Stimulated activated naive CD4-positive, alpha-beta T cell treated with Interleukin-2 at 50 U/mL for 16 hours (primary cell): ENCODE results near the gene SFXN1.

Experiments used
- DNase-seq: peaks from one replicate; lab custom pipeline; 2025; lab: John Stamatoyannopoulos, UW

SFXN1 gene

DNA sequence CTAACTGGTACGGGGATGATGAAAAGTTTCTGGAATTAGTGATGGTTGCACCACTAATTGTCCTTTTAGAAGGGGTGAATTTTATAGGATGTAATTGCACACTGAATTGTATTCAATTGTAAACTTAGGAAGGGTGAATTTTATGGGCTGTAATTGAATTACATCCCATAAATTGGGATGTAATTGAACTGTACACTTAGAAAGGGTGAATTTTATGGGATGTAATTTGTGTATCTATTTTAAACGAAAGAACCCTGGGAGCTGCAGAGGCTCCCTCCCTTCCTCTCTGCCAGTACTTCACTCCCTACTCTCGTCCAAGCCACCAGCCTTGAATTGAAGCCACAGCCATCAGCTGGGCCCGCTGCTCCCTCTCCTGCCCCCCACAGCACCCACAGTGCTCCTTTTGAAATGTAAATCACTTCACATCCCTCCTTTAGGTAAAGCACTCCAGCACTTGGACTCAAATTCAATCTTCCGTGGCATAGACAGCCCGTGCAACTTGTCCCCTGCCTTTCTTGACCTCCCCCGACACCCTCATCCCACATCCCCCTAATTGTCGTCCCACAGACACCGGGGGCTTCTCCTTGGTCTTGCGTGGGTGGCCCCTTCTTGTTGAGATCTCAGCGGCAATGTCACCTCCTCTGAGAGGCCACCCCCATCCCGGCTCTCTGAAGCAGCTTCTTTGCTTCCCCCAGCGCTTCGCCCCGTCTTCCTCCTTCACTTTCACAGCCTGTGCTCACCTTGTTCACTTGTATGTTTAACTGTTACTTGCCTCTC is 95.3 kb downstream of the SFXN1 start:
- DNase-seq: no peak

DNA sequence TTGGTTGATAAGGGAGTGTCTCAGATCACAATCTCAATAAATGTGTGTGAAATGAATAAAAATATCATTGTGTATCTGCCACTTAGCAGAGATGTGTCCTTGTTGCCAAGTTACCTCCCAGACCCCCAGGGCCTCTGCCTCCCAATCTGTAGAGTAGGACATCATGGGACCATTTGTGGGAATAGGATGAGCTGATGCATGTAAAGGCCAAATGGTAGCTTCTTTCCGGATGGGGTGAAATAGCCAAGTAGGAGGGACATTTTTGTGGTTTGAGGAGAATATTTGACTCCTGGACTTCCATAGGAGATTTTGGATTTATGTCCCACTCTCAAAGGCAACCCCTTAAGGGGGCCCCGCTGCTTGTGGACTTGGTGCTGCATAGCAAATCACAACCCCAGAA is 96.9 kb downstream of the SFXN1 start:
- no peak for DNase-seq

DNA sequence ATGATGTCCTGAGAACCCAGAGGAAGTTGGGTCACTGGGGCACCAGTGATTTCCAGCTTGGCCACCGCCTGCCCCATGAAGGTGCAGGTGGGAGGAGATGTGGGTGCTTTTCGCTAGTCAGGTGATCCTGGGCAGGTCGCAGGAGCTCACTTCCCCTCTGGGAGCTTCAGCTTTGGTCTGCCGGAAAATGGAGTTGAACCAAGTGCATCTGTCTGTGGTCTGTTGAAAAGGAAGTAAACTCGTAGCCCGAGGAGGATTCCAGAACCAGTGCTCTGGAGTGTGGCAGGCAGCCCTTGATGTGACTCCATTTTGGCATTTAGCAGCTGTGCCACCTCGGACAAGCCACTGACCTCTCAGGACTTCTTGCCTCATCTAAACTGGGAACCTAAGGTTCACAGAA is 97.7 kb downstream of the SFXN1 start:
- no peak for DNase-seq

GRCh38 chr5:175576591-175576990 is 98.2 kb downstream of the SFXN1 start:
- DNase-seq: no peak
